H1 (cell line): ENCODE measurements around the gene CFDP1. TPM values are rescaled to one million over a fixed set of nuclear protein-coding genes. Genes with fewer than 3 reads are reported as not detected.

Experiments
- BACH1 ChIP-seq: IDR thresholded peaks from 2 replicates; pipeline ENCODE4 v1.6.1; 2012; ENCODE audit warnings: low read length, improper control_type of control experiment
- BCL11A ChIP-seq, 2 experiments: IDR thresholded peaks; one replicate each; pipeline ENCODE4 v1.6.1; 2011; ENCODE audit warnings: low read depth in 2 of 2, low read length in 2 of 2, mild to moderate bottlenecking in 2 of 2
- BRCA1 ChIP-seq: IDR thresholded peaks from 2 replicates; pipeline ENCODE4 v1.6.1; 2012; ENCODE audit warnings: low read depth, low read length, improper control_type of control experiment
- CHD2 ChIP-seq: IDR thresholded peaks from 2 replicates; pipeline ENCODE4 v1.6.1; 2012; ENCODE audit warnings: low read length, improper control_type of control experiment
- CTBP2 ChIP-seq: IDR thresholded peaks from 2 replicates; pipeline ENCODE4 v1.7.0; 2011; ENCODE audit warnings: borderline replicate concordance, mild to moderate bottlenecking, moderate library complexity, mixed read lengths, low read length; ENCODE audit not compliant: insufficient read depth, insufficient read length
- EP300 ChIP-seq, 2 experiments: IDR thresholded peaks; 1 replicate in 1 of 2; 2 replicates in 1 of 2; pipeline ENCODE4 v1.6.1; 2011 to 2012; ENCODE audit warnings: low read depth in 2 of 2, low read length in 2 of 2, mild to moderate bottlenecking in 2 of 2, borderline replicate concordance in 1 of 2, inconsistent platforms in 1 of 2, moderate library complexity in 1 of 2
- EZH2 ChIP-seq: fragments of 200-600 bp; sonication (generic); IDR thresholded peaks from 2 replicates; pipeline ENCODE4 v1.7.1; 2012; ENCODE audit warnings: low read depth, mild to moderate bottlenecking, moderate library complexity, low read length, inconsistent platforms; ENCODE audit not compliant: severe bottlenecking
- FOSL1 ChIP-seq: IDR thresholded peaks from 2 replicates; pipeline ENCODE4 v1.6.1; 2011; ENCODE audit warnings: mild to moderate bottlenecking, low read depth, low read length, moderate library complexity; ENCODE audit not compliant: insufficient read depth
- GABPA ChIP-seq: IDR thresholded peaks from 2 replicates; pipeline ENCODE4 v1.6.1; 2011; ENCODE audit warnings: mild to moderate bottlenecking, low read length, moderate library complexity, borderline replicate concordance; ENCODE audit not compliant: insufficient read depth
- HDAC6 ChIP-seq: IDR thresholded peaks from one replicate; pipeline ENCODE4 v1.7.1; 2012; ENCODE audit warnings: low read depth, mild to moderate bottlenecking, inconsistent platforms, low read length, moderate library complexity
- JUN ChIP-seq: IDR thresholded peaks from 2 replicates; pipeline ENCODE4 v1.6.1; 2011; ENCODE audit warnings: low read depth, mild to moderate bottlenecking, improper control_type of control experiment, low read length
- MAFK ChIP-seq: IDR thresholded peaks from 2 replicates; pipeline ENCODE4 v1.6.1; 2012; ENCODE audit warnings: low read depth, mild to moderate bottlenecking, improper control_type of control experiment, low read length
- NANOG ChIP-seq: IDR thresholded peaks from 2 replicates; pipeline ENCODE4 v1.6.1; 2011; ENCODE audit warnings: low read length, low read depth, mild to moderate bottlenecking, inconsistent platforms; ENCODE audit not compliant: insufficient read depth, poor library complexity, severe bottlenecking
- RFX5 ChIP-seq: IDR thresholded peaks from 2 replicates; pipeline ENCODE4 v1.6.1; 2011; ENCODE audit warnings: low read depth, low read length, improper control_type of control experiment, borderline replicate concordance
- RNF2 ChIP-seq: fragments of 200-900, 300-1000 bp; sonication (generic); IDR thresholded peaks from 2 replicates; pipeline ENCODE4 v1.7.1; 2016; ENCODE audit warnings: borderline replicate concordance, low read depth, mild to moderate bottlenecking, antibody characterized with exemption, low read length; ENCODE audit not compliant: poor library complexity, severe bottlenecking; ENCODE audit errors: missing control alignments
- RXRA ChIP-seq: IDR thresholded peaks from 2 replicates; pipeline ENCODE4 v1.6.1; 2011; ENCODE audit warnings: low read depth, mild to moderate bottlenecking, low read length, moderate library complexity; ENCODE audit not compliant: insufficient read depth
- SAP30 ChIP-seq: fragments of 300-600 bp; sonication (generic); IDR thresholded peaks from 2 replicates; pipeline ENCODE4 v1.7.1; 2012; ENCODE audit warnings: low read length, moderate library complexity, mild to moderate bottlenecking, inconsistent platforms; ENCODE audit not compliant: insufficient read depth, insufficient replicate concordance
- SP4 ChIP-seq: IDR thresholded peaks from 2 replicates; pipeline ENCODE4 v1.6.1; 2012; ENCODE audit warnings: low read length, inconsistent platforms
- SUZ12 ChIP-seq: fragments of 200-600 bp; sonication (generic); IDR thresholded peaks from 2 replicates; pipeline ENCODE4 v1.6.1; 2012; ENCODE audit warnings: mild to moderate bottlenecking, inconsistent platforms, low read length, moderate library complexity, mixed read lengths
- TAF1 ChIP-seq: IDR thresholded peaks from 2 replicates; pipeline ENCODE4 v1.6.1; 2011; ENCODE audit warnings: mild to moderate bottlenecking, low read depth, low read length
- TAF7 ChIP-seq: optimal IDR thresholded peaks from 2 replicates; pipeline ENCODE3; 2011; ENCODE audit warnings: low read depth, mild to moderate bottlenecking, inconsistent platforms, low read length, moderate library complexity, borderline replicate concordance
- TEAD4 ChIP-seq: IDR thresholded peaks from 2 replicates; pipeline ENCODE4 v1.6.1; 2012; ENCODE audit warnings: low read depth, low read length, inconsistent platforms, mixed read lengths
- YY1 ChIP-seq: IDR thresholded peaks from 2 replicates; pipeline ENCODE4 v1.6.1; 2011; ENCODE audit warnings: low read depth, mild to moderate bottlenecking, low read length
- polyA plus RNA-seq, 7 experiments: library from polyadenylated mRNA; depleted of rRNA in 3 of 7; stranded (reverse) in 5 of 7; unstranded in 2 of 7; fragments of >200 nt in 5 of 7; fragments of 200-250 nt in 2 of 7; gene quantifications; 1 replicate in 5 of 7; 2 replicates in 1 of 7; 4 replicates in 1 of 7; pipeline versions ENCODE4 v1.2.1 to v1.2.3, GENCODE V29; 2011 to 2013; ENCODE audit warnings: missing spikeins in 2 of 7, mixed read lengths in 2 of 7
- total RNA-seq: library from RNA; stranded (reverse); fragmentation: NEBNext Ultra II Directional; extraction: Animal tissue kit (Norgen Biotek cat#: 25700); gene quantifications from 2 replicates; pipeline ENCODE4 v1.2.1, GENCODE V29; 2021

CFDP1 gene
- total and polyA plus RNA-seq, 2 of the 8 experiments (the other 6 are each of a cell fraction or from before 2014, with no cell fraction given): 25.5 to 77.3 TPM

DNA sequence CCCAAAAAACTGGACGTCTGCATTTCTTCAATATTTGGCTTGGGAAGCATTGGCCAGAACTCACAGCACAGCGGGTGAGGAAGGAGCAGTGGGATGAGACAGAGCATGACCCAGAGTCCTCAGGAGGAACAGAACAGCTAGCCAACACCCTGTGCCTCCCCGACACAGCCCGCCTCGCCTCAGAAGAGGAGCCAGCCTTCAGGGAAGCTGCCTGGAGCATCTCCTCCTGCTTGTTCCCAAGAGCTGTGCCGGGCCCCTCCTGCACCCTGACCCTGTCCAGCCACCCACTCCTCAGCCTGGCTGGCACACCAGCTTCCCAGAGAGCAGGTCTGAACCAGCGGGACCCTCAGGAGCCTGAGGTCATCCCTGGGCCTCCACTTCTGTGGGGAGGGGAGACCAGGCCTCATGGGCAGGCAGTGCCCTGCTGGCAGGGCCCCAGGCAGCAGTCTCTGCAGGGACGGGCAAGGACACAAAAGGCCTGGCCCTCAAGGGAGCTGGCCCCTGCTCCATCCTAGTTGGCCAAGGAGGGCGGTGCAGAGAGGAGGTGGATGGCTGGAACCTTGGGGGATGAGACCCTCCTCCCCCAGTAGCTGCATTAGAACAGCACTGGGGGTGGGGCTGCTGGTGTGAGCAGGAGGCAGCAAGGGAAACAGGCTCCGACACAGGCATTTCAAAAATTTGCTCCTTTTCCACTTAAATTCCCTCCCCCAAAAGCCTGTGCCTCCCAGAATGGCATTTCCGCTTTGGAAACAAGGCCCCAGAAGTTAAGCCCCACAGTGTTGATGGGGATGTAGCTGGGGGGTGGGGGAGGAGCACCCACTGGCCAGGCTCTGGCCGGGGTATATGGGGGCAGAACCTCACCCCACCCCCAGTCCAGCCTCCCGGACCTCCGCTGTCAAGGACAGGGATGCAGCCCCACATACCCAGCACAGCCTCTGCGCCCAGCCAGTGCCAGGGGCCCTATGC is 180.1 kb downstream of the CFDP1 start (continued):
- TF ChIP-seq FOSL1: no peak
- no peak for TF ChIP-seq BRCA1
- peak; percentile 47 for TF ChIP-seq TAF7
- TF ChIP-seq BCL11A (IDR thresholded peaks at IDR 0.05; ENCODE audit: low read depth in 2 of 2, low read length in 2 of 2): no peak
- TF ChIP-seq EP300 (IDR thresholded peaks at IDR 0.05; ENCODE audit: borderline replicate concordance in 1 of 2, low read depth in 2 of 2, low read length in 2 of 2): peak in 1 of 2 experiments; percentile 84; a peak in 1 of 3 replicates
- TF ChIP-seq SUZ12: no peak
- 0 out of 2 replicates have a peak, but pooled peaks have one; percentile 3 for TF ChIP-seq RXRA
- no peak for TF ChIP-seq MAFK
- TF ChIP-seq HDAC6: no peak
- no peak for TF ChIP-seq BACH1
- peak; percentile 94 for TF ChIP-seq TEAD4
- TF ChIP-seq EZH2: no peak
- no peak for TF ChIP-seq YY1
- TF ChIP-seq JUN: no peak
- TF ChIP-seq TAF1: peak; percentile 55; the same call in 1 of the 2 replicates
- no peak for TF ChIP-seq SP4
- TF ChIP-seq RNF2: no peak
- TF ChIP-seq GABPA: no peak; the same call in 1 of the 2 replicates
- TF ChIP-seq NANOG: peak; percentile 61
- peak; percentile 78 for TF ChIP-seq CTBP2
- TF ChIP-seq RFX5: no peak
- TF ChIP-seq SAP30: no peak
- TF ChIP-seq CHD2: no peak
